K562 (cell line): ENCODE data around the gene VARS1. TPM values are rescaled to one million over a fixed set of nuclear protein-coding genes. Genes with fewer than 3 reads are reported as not detected.

ENCODE experiments used
- ATAC-seq: fragments of 200-7000 bp; cut with Tn5 transposase; 3 replicates; pipeline ENCODE4 v1.9.1; 2020; ENCODE audit warnings: moderate library complexity
- BruUV-seq: library from RNA; stranded (reverse); fragments of 400-500 nt; replicated peaks from 2 replicates; lab custom pipeline; 2021; lab: Mats Ljungman, UMichigan
- CTCF ChIA-PET: fragments of 300-600 bp; formaldehyde crosslinking; extraction: SDS; loops from one replicate; lab custom pipeline; 2021; ENCODE audit warnings: low intra/inter-chr PET ratio; lab: Yijun Ruan, JAX
- POLR2A ChIA-PET: fragments of 300-600, 350-650 bp; sonication (Branson Sonifier 250); formaldehyde crosslinking; extraction: SDS; loops from one replicate; lab custom pipeline; 2021; ENCODE audit warnings: antibody characterized with exemption, inconsistent platforms; lab: Yijun Ruan, JAX
- DNase-seq, 4 experiments: peaks; one replicate each; pipeline versions ENCODE4 v3.0.0 to v3.0.0-alpha.2; 2011 to 2018; ENCODE audit warnings: low spot score in 3 of 4, mixed read lengths in 3 of 4; ENCODE audit errors: extremely low read depth in 1 of 4
- FAIRE-seq: peaks from 2 replicates; lab custom pipeline; 2011; peaks lifted over from hg19 to GRCh38; lab: Jason Lieb, UNC
- H2AFZ ChIP-seq: 2 replicates; pipeline ENCODE4 v1.6.0; 2011; ENCODE audit warnings: low read depth, low read length, control low read depth, inconsistent platforms
- H3K27ac ChIP-seq: fragments of 200-600 bp; 3 replicates; pipeline ENCODE4 v1.8.0; 2011; ENCODE audit warnings: low read depth, mild to moderate bottlenecking, control low read depth, inconsistent platforms, low read length, moderate library complexity, mixed read lengths; ENCODE audit errors: extremely low read depth
- H3K27me3 ChIP-seq, 2 experiments: fragments of 300-600 bp in 1 of 2; 2 replicates in 1 of 2; 3 replicates in 1 of 2; pipeline versions ENCODE4 v1.6.0 to v1.8.0; 2011; ENCODE audit warnings: inconsistent platforms in 2 of 2, low read length in 2 of 2, mild to moderate bottlenecking in 1 of 2, mixed read lengths in 1 of 2, moderate library complexity in 1 of 2; ENCODE audit not compliant: control insufficient read depth in 2 of 2, insufficient read depth in 2 of 2
- H3K36me3 ChIP-seq: fragments of 300-600 bp; 3 replicates; pipeline ENCODE4 v1.8.0; 2011; ENCODE audit warnings: mild to moderate bottlenecking, low read length, inconsistent platforms; ENCODE audit not compliant: control insufficient read depth, insufficient read depth
- H3K4me1 ChIP-seq, 2 experiments: fragments of 200-600 bp in 1 of 2; replicated peaks in 1 of 2; 2 replicates in 1 of 2; 3 replicates in 1 of 2; pipeline versions ENCODE4 v1.5.1 to v1.8.0; 2011; ENCODE audit warnings: inconsistent platforms in 2 of 2, low read length in 2 of 2, mild to moderate bottlenecking in 1 of 2, mixed read lengths in 1 of 2, moderate library complexity in 1 of 2; ENCODE audit not compliant: control insufficient read depth in 2 of 2, insufficient read depth in 2 of 2
- H3K4me2 ChIP-seq: 2 replicates; pipeline ENCODE4 v1.6.1; 2011; ENCODE audit warnings: low read length, control low read depth, inconsistent platforms, mixed read lengths; ENCODE audit not compliant: insufficient read depth
- H3K4me3 ChIP-seq: fragments of 200-600 bp; sonication (generic), shearing (Covaris generic); 2 replicates; pipeline ENCODE4 v1.5.1; 2016; ENCODE audit warnings: control low read depth, inconsistent platforms
- H3K79me2 ChIP-seq: fragments of 200-600 bp; 3 replicates; pipeline ENCODE4 v1.8.0; 2011; ENCODE audit warnings: low read length, inconsistent platforms; ENCODE audit not compliant: control insufficient read depth, insufficient read depth
- H3K9ac ChIP-seq, 2 experiments: 2 replicates each; pipeline versions ENCODE4 v1.6.0 to v1.6.1; 2011; ENCODE audit warnings: low read depth in 2 of 2, low read length in 2 of 2, control low read depth in 1 of 2, inconsistent platforms in 1 of 2, mild to moderate bottlenecking in 1 of 2, mixed read lengths in 1 of 2; ENCODE audit not compliant: insufficient read depth in 1 of 2
- H3K9me1 ChIP-seq: one replicate; pipeline ENCODE4 v1.6.0; 2011; ENCODE audit warnings: inconsistent platforms, mild to moderate bottlenecking, low read length, moderate library complexity; ENCODE audit not compliant: control insufficient read depth, insufficient read depth
- H3K9me3 ChIP-seq: replicated peaks from 2 replicates; pipeline ENCODE4 v1.5.1; 2011; ENCODE audit warnings: low read depth, low read length, inconsistent platforms; ENCODE audit not compliant: control insufficient read depth, insufficient read depth
- H4K20me1 ChIP-seq: replicated peaks from 2 replicates; pipeline ENCODE4 v1.6.1; 2011; ENCODE audit warnings: low read length, inconsistent platforms, mixed read lengths; ENCODE audit not compliant: control insufficient read depth, insufficient read depth
- HMG20A ChIP-seq: fragments of 450-650 bp; formaldehyde crosslinking; conservative IDR thresholded peaks from 2 replicates; pipeline ENCODE4 v1.4.0; 2020; ENCODE audit warnings: mild to moderate bottlenecking, mixed read lengths
- NCOR1 ChIP-seq: fragments of 450-650 bp; IDR thresholded peaks from 2 replicates; pipeline ENCODE4 v1.6.1; 2016; ENCODE audit warnings: mild to moderate bottlenecking, moderate library complexity
- PHF21A ChIP-seq: fragments of 450-650 bp; IDR thresholded peaks from 2 replicates; pipeline ENCODE4 v1.6.1; 2017; ENCODE audit warnings: low read depth, borderline replicate concordance
- POLR2A ChIP-seq: fragments of 450-650 bp; conservative IDR thresholded peaks from 2 replicates; pipeline ENCODE4 v1.6.1; 2016
- POLR2AphosphoS2 ChIP-seq: IDR thresholded peaks from 2 replicates; pipeline ENCODE4 v1.6.1; 2012; ENCODE audit warnings: low read length, improper control_type of control experiment
- POLR2B ChIP-seq: fragments of 450-650 bp; IDR thresholded peaks from 2 replicates; pipeline ENCODE4 v1.6.1; 2018; ENCODE audit warnings: low read depth; ENCODE audit not compliant: partially characterized antibody
- POLR2G ChIP-seq: fragments of 200-400 bp; formaldehyde crosslinking; IDR thresholded peaks from 2 replicates; pipeline ENCODE4 v1.6.1; 2017; ENCODE audit warnings: low read depth, mild to moderate bottlenecking, antibody characterized with exemption, low read length, moderate library complexity
- RFX1 ChIP-seq: fragments of 450-650 bp; IDR thresholded peaks from 2 replicates; pipeline ENCODE4 v1.6.1; 2016; ENCODE audit warnings: mild to moderate bottlenecking, moderate library complexity
- SIN3A ChIP-seq, 2 experiments: fragments of 150-350 bp in 1 of 2; IDR thresholded peaks; 2 replicates each; pipeline ENCODE4 v1.6.1; 2011 to 2016; ENCODE audit warnings: borderline replicate concordance in 2 of 2, low read depth in 2 of 2, low read length in 2 of 2, mild to moderate bottlenecking in 2 of 2, moderate library complexity in 2 of 2; ENCODE audit not compliant: control insufficient read depth in 1 of 2
- SUPT5H ChIP-seq: fragments of 450-650 bp; IDR thresholded peaks from 2 replicates; pipeline ENCODE4 v1.6.1; 2016
- ZNF232 ChIP-seq: sonication (generic); formaldehyde crosslinking; IDR thresholded peaks from 2 replicates; pipeline ENCODE4 v1.8.0; 2022; ENCODE audit warnings: mild to moderate bottlenecking, missing genetic modification reagents
- ZNF24 ChIP-seq: fragments of 450-650 bp; IDR thresholded peaks from 2 replicates; pipeline ENCODE4 v1.6.1; 2016
- WGBS: fragments of 100-300 bp; shearing (Covaris generic); methylation state at CpG from one replicate; pipeline ENCODE4 v1.1.6; 2016; ENCODE audit warnings: low coverage, mixed read lengths; ENCODE audit not compliant: insufficient coverage; ENCODE audit errors: missing lambda C conversion rate; 5-methylcytosine and 5-hydroxymethylcytosine counted together
- in situ Hi-C: fragments of 300-500 bp; cut with MboI; formaldehyde crosslinking; loops from 4 replicates; pipeline ENCODE4 v1.15.0; 2018; ENCODE audit warnings: inconsistent platforms, mixed read lengths
- intact Hi-C: fragments of 100-400 bp; cut with micrococcal nuclease; formaldehyde crosslinking; loops from 2 replicates; pipeline ENCODE4 v1.14.2; 2022
- polyA plus RNA-seq, 8 experiments: library from polyadenylated mRNA; depleted of rRNA in 4 of 8; stranded (reverse) in 5 of 8; unstranded in 3 of 8; fragments of >200 nt; fragmentation: Nextera tagmentation in 2 of 8; fragmentation: Illumina TruSeq in 1 of 8; extraction: Ambion mirVana in 2 of 8; extraction: Trizol in 1 of 8; gene quantifications; 2 replicates each; pipeline versions ENCODE4 v1.2.1 to v1.2.3, GENCODE V29; 2011 to 2014; ENCODE audit warnings: inconsistent platforms in 1 of 8, missing spikeins in 1 of 8
- total RNA-seq, 7 experiments: library from RNA; depleted of rRNA in 6 of 7; stranded (reverse); fragments of >200 nt in 6 of 7; fragmentation: Illumina TruSeq in 2 of 7; extraction: Trizol in 2 of 7; gene quantifications; 2 replicates each; pipeline versions ENCODE4 v1.2.1 to v1.2.3, GENCODE V29; 2011 to 2021; ENCODE audit warnings: low replicate concordance in 1 of 7
- TF ChIP-seq, protein P1 (sequence below): sonication (generic); formaldehyde crosslinking; IDR thresholded peaks from 2 replicates; pipeline ENCODE4 v1.8.0; 2022; ENCODE audit warnings: missing genetic modification reagents, mild to moderate bottlenecking, moderate library complexity, borderline replicate concordance
- TF ChIP-seq, protein P2 (sequence below): fragments of 450-650 bp; formaldehyde crosslinking; conservative IDR thresholded peaks from 2 replicates; pipeline ENCODE4 v1.4.0; 2022; ENCODE audit warnings: mild to moderate bottlenecking, missing genetic modification characterization
- TF ChIP-seq, protein P3 (sequence below): sonication (generic); formaldehyde crosslinking; IDR thresholded peaks from 2 replicates; pipeline ENCODE4 v1.9.0; 2022; ENCODE audit warnings: mild to moderate bottlenecking, missing genetic modification reagents

The VARS1 gene
- total and polyA plus RNA-seq, 9 of the 15 experiments (the other 6 are each of a cell fraction or from before 2014, with no cell fraction given), result 2.9 to 488 (median 130) TPM

GRCh38 chr6:31765910-31766794, 29.4 kb downstream of the VARS1 start (continued):
- TF ChIP-seq, protein P1, sequence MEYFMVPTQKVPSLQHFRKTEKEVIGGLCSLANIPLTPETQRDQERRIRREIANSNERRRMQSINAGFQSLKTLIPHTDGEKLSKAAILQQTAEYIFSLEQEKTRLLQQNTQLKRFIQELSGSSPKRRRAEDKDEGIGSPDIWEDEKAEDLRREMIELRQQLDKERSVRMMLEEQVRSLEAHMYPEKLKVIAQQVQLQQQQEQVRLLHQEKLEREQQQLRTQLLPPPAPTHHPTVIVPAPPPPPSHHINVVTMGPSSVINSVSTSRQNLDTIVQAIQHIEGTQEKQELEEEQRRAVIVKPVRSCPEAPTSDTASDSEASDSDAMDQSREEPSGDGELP (CRISPR knock-in tag), result peak; percentile 34; the same call in 1 of the 2 replicates
- TF ChIP-seq NCOR1, result no peak

GRCh38 chr6:31765559-31765909, 30.0 kb downstream of the VARS1 start:
- Histone ChIP-seq H3K79me2 (no peaks in the 10 kb centered on the region), H3K9me1 (peaks cover 4% of the 10 kb centered on the region), H3K9me3 (no peaks in the 10 kb centered on the region), H3K36me3 (peaks cover 36% of the 10 kb centered on the region; the same call in 2 of the 3 replicates), H2AFZ (no peak overlapping the region), H3K9ac (peak overlapping the region in 1 of 2 experiments; percentile 72; a peak in 2 of 4 replicates), H3K4me2 (no peak overlapping the region), H3K27ac (no peak overlapping the region), H4K20me1 (no peaks in the 10 kb centered on the region), H3K4me1 (peaks cover 16 to 44% of the 10 kb centered on the region in 2 experiments; a peak in 4 of 5 replicates), H3K4me3 (no peak overlapping the region), H3K27me3 (no peaks in the 10 kb centered on the region)
- DNase-seq, result no peak
- WGBS, result 68% methylated on average over 9 of the region's 9 CpGs
- no peak for ATAC-seq
- POLR2A ChIA-PET, result interaction anchor here (0.6 to 4.6 kb wide), 16 partner anchors 9 to 105 kb away, joined by 3 to 29 read pairs (median 3); partner anchors contain the start of genes C6orf47, CLIC1, HSPA1B and LSM2
- no peak for FAIRE-seq
- TF ChIP-seq POLR2B, result peak; percentile 41
- peak; percentile 41; the same call in 1 of the 2 replicates for TF ChIP-seq SUPT5H
- no peak for TF ChIP-seq SIN3A (IDR thresholded peaks at IDR 0.05; ENCODE audit: borderline replicate concordance in 2 of 2, control insufficient read depth in 1 of 2, low read depth in 2 of 2, low read length in 2 of 2)
- no peak for TF ChIP-seq HMG20A
- TF ChIP-seq, protein P2, sequence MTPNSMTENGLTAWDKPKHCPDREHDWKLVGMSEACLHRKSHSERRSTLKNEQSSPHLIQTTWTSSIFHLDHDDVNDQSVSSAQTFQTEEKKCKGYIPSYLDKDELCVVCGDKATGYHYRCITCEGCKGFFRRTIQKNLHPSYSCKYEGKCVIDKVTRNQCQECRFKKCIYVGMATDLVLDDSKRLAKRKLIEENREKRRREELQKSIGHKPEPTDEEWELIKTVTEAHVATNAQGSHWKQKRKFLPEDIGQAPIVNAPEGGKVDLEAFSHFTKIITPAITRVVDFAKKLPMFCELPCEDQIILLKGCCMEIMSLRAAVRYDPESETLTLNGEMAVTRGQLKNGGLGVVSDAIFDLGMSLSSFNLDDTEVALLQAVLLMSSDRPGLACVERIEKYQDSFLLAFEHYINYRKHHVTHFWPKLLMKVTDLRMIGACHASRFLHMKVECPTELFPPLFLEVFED (CRISPR knock-in tag), result no peak
- TF ChIP-seq, protein P3, sequence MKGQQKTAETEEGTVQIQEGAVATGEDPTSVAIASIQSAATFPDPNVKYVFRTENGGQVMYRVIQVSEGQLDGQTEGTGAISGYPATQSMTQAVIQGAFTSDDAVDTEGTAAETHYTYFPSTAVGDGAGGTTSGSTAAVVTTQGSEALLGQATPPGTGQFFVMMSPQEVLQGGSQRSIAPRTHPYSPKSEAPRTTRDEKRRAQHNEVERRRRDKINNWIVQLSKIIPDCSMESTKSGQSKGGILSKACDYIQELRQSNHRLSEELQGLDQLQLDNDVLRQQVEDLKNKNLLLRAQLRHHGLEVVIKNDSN (CRISPR knock-in tag), result 0 out of 2 replicates have a peak, but pooled peaks have one; percentile 7
- TF ChIP-seq POLR2A, result 0 out of 2 replicates have a peak, but pooled peaks have one; percentile 35
- no peak for TF ChIP-seq PHF21A
- TF ChIP-seq ZNF24, result no peak
- peak; percentile 85 for TF ChIP-seq POLR2AphosphoS2
- TF ChIP-seq POLR2G, result peak; percentile 20; the same call in 1 of the 2 replicates
- no peak for TF ChIP-seq RFX1
- TF ChIP-seq ZNF232 (CRISPR knock-in tag), result no peak
- intact Hi-C loops, result no loop called here
- in situ Hi-C loops, result loop anchor here (5.0 kb wide), 1 partner anchor 78 kb away; no protein-coding TSS in a partner anchor
- CTCF ChIA-PET, result interaction anchor here (1.4 kb wide), 1 partner anchor 85 kb away, joined by 4 read pairs; the partner anchor contains the start of gene LY6G5C
- BruUV-seq, result no TSS peak
